HEK293 (cell line): ENCODE data around the gene PDIA4.

Source experiments
- BCL6B ChIP-seq: fragments of 450-650 bp; formaldehyde crosslinking; IDR thresholded peaks from 2 replicates; pipeline ENCODE4 v1.5.1; 2017; ENCODE audit warnings: missing biosample characterization, missing genetic modification characterization
- CTCF ChIP-seq: fragments of 450-650 bp; formaldehyde crosslinking; IDR thresholded peaks from 2 replicates; pipeline ENCODE4 v1.5.1; 2016; ENCODE audit warnings: missing biosample characterization, missing genetic modification characterization
- FEZF1 ChIP-seq: fragments of 450-650 bp; formaldehyde crosslinking; IDR thresholded peaks from 2 replicates; pipeline ENCODE4 v1.5.1; 2016; ENCODE audit warnings: missing biosample characterization, missing genetic modification characterization
- GFI1B ChIP-seq: fragments of 450-650 bp; formaldehyde crosslinking; IDR thresholded peaks from 2 replicates; pipeline ENCODE4 v1.5.1; 2016; ENCODE audit warnings: missing biosample characterization, missing genetic modification characterization
- GLI4 ChIP-seq: fragments of 450-650 bp; formaldehyde crosslinking; IDR thresholded peaks from 2 replicates; pipeline ENCODE4 v1.5.1; 2016; ENCODE audit warnings: missing biosample characterization, missing genetic modification characterization
- PRDM1 ChIP-seq: fragments of 450-650 bp; formaldehyde crosslinking; IDR thresholded peaks from 2 replicates; pipeline ENCODE4; 2016; ENCODE audit warnings: missing biosample characterization, missing genetic modification characterization
- PRDM10 ChIP-seq: fragments of 450-650 bp; formaldehyde crosslinking; IDR thresholded peaks from 2 replicates; pipeline ENCODE4 v1.5.1; 2016; ENCODE audit warnings: missing biosample characterization, missing genetic modification characterization
- YY1 ChIP-seq: fragments of 450-650 bp; formaldehyde crosslinking; IDR thresholded peaks from 2 replicates; pipeline ENCODE4 v1.5.1; 2018; ENCODE audit warnings: missing biosample characterization, missing genetic modification characterization
- YY2 ChIP-seq: fragments of 450-650 bp; formaldehyde crosslinking; IDR thresholded peaks from 2 replicates; pipeline ENCODE4 v1.5.1; 2016; ENCODE audit warnings: missing biosample characterization, missing genetic modification characterization
- ZBTB6 ChIP-seq: fragments of 450-650 bp; formaldehyde crosslinking; IDR thresholded peaks from 2 replicates; pipeline ENCODE4 v1.5.1; 2017; ENCODE audit warnings: missing biosample characterization, missing genetic modification characterization
- ZEB2 ChIP-seq: fragments of 450-650 bp; formaldehyde crosslinking; IDR thresholded peaks from 2 replicates; pipeline ENCODE4 v1.5.1; 2016; ENCODE audit warnings: missing biosample characterization, missing genetic modification characterization
- ZFP3 ChIP-seq: fragments of 450-650 bp; formaldehyde crosslinking; IDR thresholded peaks from 2 replicates; pipeline ENCODE4 v1.5.1; 2016; ENCODE audit warnings: low read depth, missing biosample characterization, missing genetic modification characterization
- ZIC2 ChIP-seq: fragments of 450-650 bp; formaldehyde crosslinking; IDR thresholded peaks from 2 replicates; pipeline ENCODE4 v1.5.1; 2016; ENCODE audit warnings: missing biosample characterization, missing genetic modification characterization
- ZNF121 ChIP-seq: fragments of 450-650 bp; formaldehyde crosslinking; IDR thresholded peaks from 2 replicates; pipeline ENCODE4 v1.5.1; 2016; ENCODE audit warnings: missing biosample characterization, missing genetic modification characterization
- ZNF146 ChIP-seq: fragments of 450-650 bp; formaldehyde crosslinking; IDR thresholded peaks from 2 replicates; pipeline ENCODE4 v1.5.1; 2016; ENCODE audit warnings: missing biosample characterization, missing genetic modification characterization
- ZNF221 ChIP-seq: fragments of 450-650 bp; formaldehyde crosslinking; IDR thresholded peaks from 2 replicates; pipeline ENCODE4 v1.5.1; 2017; ENCODE audit warnings: missing biosample characterization, missing genetic modification characterization, borderline replicate concordance
- ZNF239 ChIP-seq: fragments of 450-650 bp; formaldehyde crosslinking; IDR thresholded peaks from 2 replicates; pipeline ENCODE4 v1.5.1; 2016; ENCODE audit warnings: missing biosample characterization, missing genetic modification characterization
- ZNF280D ChIP-seq: fragments of 450-650 bp; formaldehyde crosslinking; IDR thresholded peaks from 2 replicates; pipeline ENCODE4 v1.5.1; 2016; ENCODE audit warnings: missing biosample characterization, missing genetic modification characterization
- ZNF530 ChIP-seq: fragments of 450-650 bp; formaldehyde crosslinking; IDR thresholded peaks from 2 replicates; pipeline ENCODE4 v1.5.1; 2016; ENCODE audit warnings: low read depth, missing biosample characterization, missing genetic modification characterization
- ZNF561 ChIP-seq: fragments of 450-650 bp; IDR thresholded peaks from 2 replicates; pipeline ENCODE4 v1.5.1; 2018; ENCODE audit warnings: missing biosample characterization, missing genetic modification characterization, borderline replicate concordance
- ZNF658 ChIP-seq: fragments of 450-650 bp; formaldehyde crosslinking; IDR thresholded peaks from 2 replicates; pipeline ENCODE4; 2016; ENCODE audit warnings: missing biosample characterization, missing genetic modification characterization
- ZNF677 ChIP-seq: fragments of 450-650 bp; IDR thresholded peaks from 2 replicates; pipeline ENCODE4 v1.5.0; 2018; ENCODE audit warnings: missing biosample characterization, mild to moderate bottlenecking, missing genetic modification characterization, moderate library complexity
- ZNF692 ChIP-seq: fragments of 450-650 bp; formaldehyde crosslinking; IDR thresholded peaks from 2 replicates; pipeline ENCODE4 v1.5.1; 2016; ENCODE audit warnings: missing biosample characterization, missing genetic modification characterization
- ZNF776 ChIP-seq: fragments of 450-650 bp; formaldehyde crosslinking; IDR thresholded peaks from 2 replicates; pipeline ENCODE4 v1.5.0; 2017; ENCODE audit warnings: missing biosample characterization, missing genetic modification characterization, borderline replicate concordance
- ZNF792 ChIP-seq: fragments of 450-650 bp; formaldehyde crosslinking; IDR thresholded peaks from 2 replicates; pipeline ENCODE4 v1.5.1; 2016; ENCODE audit warnings: missing biosample characterization, missing genetic modification characterization
- ZNF843 ChIP-seq: fragments of 450-650 bp; formaldehyde crosslinking; IDR thresholded peaks from 2 replicates; pipeline ENCODE4 v1.5.1; 2016; ENCODE audit warnings: missing biosample characterization, missing genetic modification characterization
- ZSCAN16 ChIP-seq: fragments of 450-650 bp; formaldehyde crosslinking; IDR thresholded peaks from 2 replicates; pipeline ENCODE4 v1.5.1; 2016; ENCODE audit warnings: missing biosample characterization, missing genetic modification characterization

The PDIA4 gene

GRCh38 chr7:149028346-149029109 lies at the start of gene PDIA4 (continued):
- TF ChIP-seq CTCF (peak; percentile 62), ZNF146 (no peak), FEZF1 (tag by site-specific recombination) (no peak), ZNF792 (tag by site-specific recombination) (no peak), ZNF239 (no peak), GFI1B (no peak), ZIC2 (tag by site-specific recombination) (peak; percentile 84), PRDM1 (no peak), YY1 (tag by site-specific recombination) (no peak), ZNF561 (tag by site-specific recombination) (no peak; the same call in 1 of the 2 replicates), ZNF658 (no peak), ZNF280D (tag by site-specific recombination) (no peak), ZNF677 (no peak), ZEB2 (peak; percentile 99), GLI4 (no peak), ZNF530 (tag by site-specific recombination) (no peak), ZSCAN16 (tag by site-specific recombination) (no peak), ZNF692 (tag by site-specific recombination) (peak; percentile 36), PRDM10 (tag by site-specific recombination) (peak; percentile 79), ZBTB6 (tag by site-specific recombination) (peak; percentile 88), BCL6B (no peak), ZFP3 (no peak), ZNF843 (tag by site-specific recombination) (0 out of 2 replicates have a peak, but pooled peaks have one; percentile 13), ZNF776 (no peak), YY2 (tag by site-specific recombination) (no peak), ZNF221 (tag by site-specific recombination) (no peak), ZNF121 (tag by site-specific recombination) (no peak)
